ENCODE data around the gene NKAP. TPM values are rescaled to one million over a fixed set of nuclear protein-coding genes. Genes with fewer than 3 reads are reported as not detected.

The NKAP gene
- total and polyA plus RNA-seq, 9 of the 15 experiments (the other 6 are each of a cell fraction or from before 2014, with no cell fraction given) = 3.1 to 8.3 (median 7.0) TPM

DNA sequence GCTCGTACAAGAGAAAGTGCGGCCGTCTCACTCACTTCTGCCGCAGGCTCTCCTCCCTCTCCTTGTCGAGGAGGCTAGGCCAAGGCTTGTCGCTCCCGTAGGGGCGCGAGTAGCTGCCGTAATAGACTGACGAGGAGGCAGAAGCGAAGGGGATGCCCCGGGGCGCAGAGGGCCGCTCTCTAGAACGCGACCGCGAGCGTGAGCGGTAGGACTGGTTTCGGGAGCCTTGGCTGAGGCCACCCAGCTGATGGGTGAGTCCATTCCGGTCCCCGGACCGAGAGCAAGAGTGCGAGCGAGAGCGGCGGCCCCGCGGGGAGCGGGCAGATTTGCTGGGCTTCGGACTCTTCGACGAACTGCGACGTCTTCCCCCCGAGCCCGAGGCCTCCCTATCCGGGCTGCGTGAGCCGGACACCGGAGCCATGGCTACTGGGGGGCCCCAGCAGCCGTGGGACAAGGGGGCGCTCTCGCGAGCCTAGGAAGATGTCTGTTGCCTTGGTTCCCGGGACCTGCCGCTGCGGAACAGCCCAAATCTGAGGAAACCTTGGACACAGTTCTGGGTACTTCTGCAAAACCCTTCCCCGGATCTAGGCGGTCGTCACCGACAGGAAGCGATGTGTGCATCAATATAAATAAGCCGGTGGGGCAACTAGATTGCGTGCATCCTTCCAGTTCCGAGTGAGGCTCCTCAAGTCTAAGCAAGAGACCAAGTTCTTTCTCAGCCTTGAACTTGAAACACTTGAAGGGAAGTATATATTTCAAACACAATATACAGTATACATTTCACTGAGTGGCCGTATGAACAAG, at the start of gene NKAP (continued):
- TF ChIP-seq, protein P1, sequence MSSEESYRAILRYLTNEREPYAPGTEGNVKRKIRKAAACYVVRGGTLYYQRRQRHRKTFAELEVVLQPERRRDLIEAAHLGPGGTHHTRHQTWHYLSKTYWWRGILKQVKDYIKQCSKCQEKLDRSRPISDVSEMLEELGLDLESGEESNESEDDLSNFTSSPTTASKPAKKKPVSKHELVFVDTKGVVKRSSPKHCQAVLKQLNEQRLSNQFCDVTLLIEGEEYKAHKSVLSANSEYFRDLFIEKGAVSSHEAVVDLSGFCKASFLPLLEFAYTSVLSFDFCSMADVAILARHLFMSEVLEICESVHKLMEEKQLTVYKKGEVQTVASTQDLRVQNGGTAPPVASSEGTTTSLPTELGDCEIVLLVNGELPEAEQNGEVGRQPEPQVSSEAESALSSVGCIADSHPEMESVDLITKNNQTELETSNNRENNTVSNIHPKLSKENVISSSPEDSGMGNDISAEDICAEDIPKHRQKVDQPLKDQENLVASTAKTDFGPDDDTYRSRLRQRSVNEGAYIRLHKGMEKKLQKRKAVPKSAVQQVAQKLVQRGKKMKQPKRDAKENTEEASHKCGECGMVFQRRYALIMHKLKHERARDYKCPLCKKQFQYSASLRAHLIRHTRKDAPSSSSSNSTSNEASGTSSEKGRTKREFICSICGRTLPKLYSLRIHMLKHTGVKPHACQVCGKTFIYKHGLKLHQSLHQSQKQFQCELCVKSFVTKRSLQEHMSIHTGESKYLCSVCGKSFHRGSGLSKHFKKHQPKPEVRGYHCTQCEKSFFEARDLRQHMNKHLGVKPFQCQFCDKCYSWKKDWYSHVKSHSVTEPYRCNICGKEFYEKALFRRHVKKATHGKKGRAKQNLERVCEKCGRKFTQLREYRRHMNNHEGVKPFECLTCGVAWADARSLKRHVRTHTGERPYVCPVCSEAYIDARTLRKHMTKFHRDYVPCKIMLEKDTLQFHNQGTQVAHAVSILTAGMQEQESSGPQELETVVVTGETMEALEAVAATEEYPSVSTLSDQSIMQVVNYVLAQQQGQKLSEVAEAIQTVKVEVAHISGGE (CRISPR knock-in tag; IDR thresholded peaks at IDR 0.05) = peak; percentile 95 to 100 (median 98)
- TF ChIP-seq MCM2 (IDR thresholded peaks at IDR 0.05; ENCODE audit: low read depth) (no peak), FUS (optimal IDR thresholded peaks at IDR 0.05; ENCODE audit: low read depth, low read length) (no peak), NCOA1 (IDR thresholded peaks at IDR 0.05; ENCODE audit: low read depth) (peak; percentile 96), ZFPM2 (CRISPR knock-in tag; IDR thresholded peaks at IDR 0.05) (no peak), HMGN3 (IDR thresholded peaks at IDR 0.05; ENCODE audit: borderline replicate concordance, extremely low read depth, insufficient read length, low read depth, low read length) (peak; percentile 41), DPF2 (IDR thresholded peaks at IDR 0.05) (no peak), KAT2B (IDR thresholded peaks at IDR 0.05; ENCODE audit: low read depth, low read length) (no peak)
- TF ChIP-seq, protein P2, sequence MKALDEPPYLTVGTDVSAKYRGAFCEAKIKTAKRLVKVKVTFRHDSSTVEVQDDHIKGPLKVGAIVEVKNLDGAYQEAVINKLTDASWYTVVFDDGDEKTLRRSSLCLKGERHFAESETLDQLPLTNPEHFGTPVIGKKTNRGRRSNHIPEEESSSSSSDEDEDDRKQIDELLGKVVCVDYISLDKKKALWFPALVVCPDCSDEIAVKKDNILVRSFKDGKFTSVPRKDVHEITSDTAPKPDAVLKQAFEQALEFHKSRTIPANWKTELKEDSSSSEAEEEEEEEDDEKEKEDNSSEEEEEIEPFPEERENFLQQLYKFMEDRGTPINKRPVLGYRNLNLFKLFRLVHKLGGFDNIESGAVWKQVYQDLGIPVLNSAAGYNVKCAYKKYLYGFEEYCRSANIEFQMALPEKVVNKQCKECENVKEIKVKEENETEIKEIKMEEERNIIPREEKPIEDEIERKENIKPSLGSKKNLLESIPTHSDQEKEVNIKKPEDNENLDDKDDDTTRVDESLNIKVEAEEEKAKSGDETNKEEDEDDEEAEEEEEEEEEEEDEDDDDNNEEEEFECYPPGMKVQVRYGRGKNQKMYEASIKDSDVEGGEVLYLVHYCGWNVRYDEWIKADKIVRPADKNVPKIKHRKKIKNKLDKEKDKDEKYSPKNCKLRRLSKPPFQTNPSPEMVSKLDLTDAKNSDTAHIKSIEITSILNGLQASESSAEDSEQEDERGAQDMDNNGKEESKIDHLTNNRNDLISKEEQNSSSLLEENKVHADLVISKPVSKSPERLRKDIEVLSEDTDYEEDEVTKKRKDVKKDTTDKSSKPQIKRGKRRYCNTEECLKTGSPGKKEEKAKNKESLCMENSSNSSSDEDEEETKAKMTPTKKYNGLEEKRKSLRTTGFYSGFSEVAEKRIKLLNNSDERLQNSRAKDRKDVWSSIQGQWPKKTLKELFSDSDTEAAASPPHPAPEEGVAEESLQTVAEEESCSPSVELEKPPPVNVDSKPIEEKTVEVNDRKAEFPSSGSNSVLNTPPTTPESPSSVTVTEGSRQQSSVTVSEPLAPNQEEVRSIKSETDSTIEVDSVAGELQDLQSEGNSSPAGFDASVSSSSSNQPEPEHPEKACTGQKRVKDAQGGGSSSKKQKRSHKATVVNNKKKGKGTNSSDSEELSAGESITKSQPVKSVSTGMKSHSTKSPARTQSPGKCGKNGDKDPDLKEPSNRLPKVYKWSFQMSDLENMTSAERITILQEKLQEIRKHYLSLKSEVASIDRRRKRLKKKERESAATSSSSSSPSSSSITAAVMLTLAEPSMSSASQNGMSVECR (CRISPR knock-in tag; IDR thresholded peaks at IDR 0.05) = peak; percentile 40; the same call in 1 of the 2 replicates
- TF ChIP-seq, protein P3, sequence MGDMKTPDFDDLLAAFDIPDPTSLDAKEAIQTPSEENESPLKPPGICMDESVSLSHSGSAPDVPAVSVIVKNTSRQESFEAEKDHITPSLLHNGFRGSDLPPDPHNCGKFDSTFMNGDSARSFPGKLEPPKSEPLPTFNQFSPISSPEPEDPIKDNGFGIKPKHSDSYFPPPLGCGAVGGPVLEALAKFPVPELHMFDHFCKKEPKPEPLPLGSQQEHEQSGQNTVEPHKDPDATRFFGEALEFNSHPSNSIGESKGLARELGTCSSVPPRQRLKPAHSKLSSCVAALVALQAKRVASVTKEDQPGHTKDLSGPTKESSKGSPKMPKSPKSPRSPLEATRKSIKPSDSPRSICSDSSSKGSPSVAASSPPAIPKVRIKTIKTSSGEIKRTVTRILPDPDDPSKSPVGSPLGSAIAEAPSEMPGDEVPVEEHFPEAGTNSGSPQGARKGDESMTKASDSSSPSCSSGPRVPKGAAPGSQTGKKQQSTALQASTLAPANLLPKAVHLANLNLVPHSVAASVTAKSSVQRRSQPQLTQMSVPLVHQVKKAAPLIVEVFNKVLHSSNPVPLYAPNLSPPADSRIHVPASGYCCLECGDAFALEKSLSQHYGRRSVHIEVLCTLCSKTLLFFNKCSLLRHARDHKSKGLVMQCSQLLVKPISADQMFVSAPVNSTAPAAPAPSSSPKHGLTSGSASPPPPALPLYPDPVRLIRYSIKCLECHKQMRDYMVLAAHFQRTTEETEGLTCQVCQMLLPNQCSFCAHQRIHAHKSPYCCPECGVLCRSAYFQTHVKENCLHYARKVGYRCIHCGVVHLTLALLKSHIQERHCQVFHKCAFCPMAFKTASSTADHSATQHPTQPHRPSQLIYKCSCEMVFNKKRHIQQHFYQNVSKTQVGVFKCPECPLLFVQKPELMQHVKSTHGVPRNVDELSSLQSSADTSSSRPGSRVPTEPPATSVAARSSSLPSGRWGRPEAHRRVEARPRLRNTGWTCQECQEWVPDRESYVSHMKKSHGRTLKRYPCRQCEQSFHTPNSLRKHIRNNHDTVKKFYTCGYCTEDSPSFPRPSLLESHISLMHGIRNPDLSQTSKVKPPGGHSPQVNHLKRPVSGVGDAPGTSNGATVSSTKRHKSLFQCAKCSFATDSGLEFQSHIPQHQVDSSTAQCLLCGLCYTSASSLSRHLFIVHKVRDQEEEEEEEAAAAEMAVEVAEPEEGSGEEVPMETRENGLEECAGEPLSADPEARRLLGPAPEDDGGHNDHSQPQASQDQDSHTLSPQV (IDR thresholded peaks at IDR 0.05) = no peak
- TF ChIP-seq, protein P4, sequence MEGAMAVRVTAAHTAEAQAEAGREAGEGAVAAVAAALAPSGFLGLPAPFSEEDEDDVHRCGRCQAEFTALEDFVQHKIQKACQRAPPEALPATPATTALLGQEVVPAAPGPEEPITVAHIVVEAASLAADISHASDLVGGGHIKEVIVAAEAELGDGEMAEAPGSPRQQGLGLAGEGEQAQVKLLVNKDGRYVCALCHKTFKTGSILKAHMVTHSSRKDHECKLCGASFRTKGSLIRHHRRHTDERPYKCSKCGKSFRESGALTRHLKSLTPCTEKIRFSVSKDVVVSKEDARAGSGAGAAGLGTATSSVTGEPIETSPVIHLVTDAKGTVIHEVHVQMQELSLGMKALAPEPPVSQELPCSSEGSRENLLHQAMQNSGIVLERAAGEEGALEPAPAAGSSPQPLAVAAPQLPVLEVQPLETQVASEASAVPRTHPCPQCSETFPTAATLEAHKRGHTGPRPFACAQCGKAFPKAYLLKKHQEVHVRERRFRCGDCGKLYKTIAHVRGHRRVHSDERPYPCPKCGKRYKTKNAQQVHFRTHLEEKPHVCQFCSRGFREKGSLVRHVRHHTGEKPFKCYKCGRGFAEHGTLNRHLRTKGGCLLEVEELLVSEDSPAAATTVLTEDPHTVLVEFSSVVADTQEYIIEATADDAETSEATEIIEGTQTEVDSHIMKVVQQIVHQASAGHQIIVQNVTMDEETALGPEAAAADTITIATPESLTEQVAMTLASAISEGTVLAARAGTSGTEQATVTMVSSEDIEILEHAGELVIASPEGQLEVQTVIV (CRISPR knock-in tag; IDR thresholded peaks at IDR 0.05; ENCODE audit: borderline replicate concordance) = no peak
